ENCODE data around the gene PLPP1. TPM values are rescaled to one million over a fixed set of nuclear protein-coding genes. Genes with fewer than 3 reads are reported as not detected.

The PLPP1 gene
- total and polyA plus RNA-seq, 2 of the 8 experiments (the other 6 are each of a cell fraction or from before 2014, with no cell fraction given), result 43.7 to 91.3 TPM

- no peak overlapping the region for H4K5ac ChIP-seq (ENCODE audit: insufficient read length, low read depth, low read length)
- H3K18ac ChIP-seq (ENCODE audit: extremely low read depth, low read length), result no peak overlapping the region
- no peak overlapping the region for H2AFZ ChIP-seq (ENCODE audit: low read length)
- H2BK5ac ChIP-seq (ENCODE audit: low read depth, low read length), result no peak overlapping the region
- H3K14ac ChIP-seq (ENCODE audit: insufficient read length), result no peak overlapping the region
- TF ChIP-seq CHD2 (IDR thresholded peaks at IDR 0.05; ENCODE audit: low read length), result no peak
- peak; percentile 54; the same call in 1 of the 2 replicates for TF ChIP-seq E2F6 (IDR thresholded peaks at IDR 0.05)
- TF ChIP-seq SP2 (IDR thresholded peaks at IDR 0.05; ENCODE audit: low read length), result no peak
- peak in 1 of 2 experiments; percentile 10; a peak in 1 of 3 replicates for TF ChIP-seq POLR2A (IDR thresholded peaks at IDR 0.05; ENCODE audit: control extremely low read depth in 1 of 2, low read depth in 2 of 2, low read length in 2 of 2)
- TF ChIP-seq EZH2 (IDR thresholded peaks at IDR 0.05; ENCODE audit: low read depth, low read length, severe bottlenecking), result no peak
- TF ChIP-seq ATF3 (IDR thresholded peaks at IDR 0.05; ENCODE audit: insufficient read depth, low read depth, low read length), result no peak
- H4K91ac ChIP-seq (replicated peaks; ENCODE audit: insufficient read length, low read length), result no peak overlapping the region
- H3K56ac ChIP-seq (replicated peaks; ENCODE audit: insufficient read length, low read depth, low read length), result no peak overlapping the region
- no peak overlapping the region for H2AK5ac ChIP-seq (ENCODE audit: low read depth, low read length)
- FAIRE-seq, result no peak
- H2BK15ac ChIP-seq (ENCODE audit: low read length), result no peak overlapping the region
- ChIA-PET CTCF (ENCODE audit: partially characterized antibody) (interaction anchor here (0.6 to 4.0 kb wide), 5 partner anchors 10 to 339 kb away, joined by 3 to 14 read pairs (median 3); no protein-coding TSS in a partner anchor), POLR2A (ENCODE audit: partially characterized antibody) (no interaction called here)
- H3K9me3 ChIP-seq (ENCODE audit: insufficient read depth in 2 of 2, low read depth in 1 of 2, low read length in 1 of 2), result peaks cover 6 to 13% of the 10 kb centered on the region in 2 experiments; a peak in 3 of 4 replicates
- DNase-seq (ENCODE audit: low read depth in 1 of 2, low spot score in 2 of 2), result no peak
- H2BK20ac ChIP-seq (ENCODE audit: low read length), result no peak overlapping the region
- no peak overlapping the region for H3K4ac ChIP-seq (replicated peaks; ENCODE audit: insufficient read length, low read depth, low read length)
- H4K20me1 ChIP-seq (replicated peaks in 1 of 2; ENCODE audit: control insufficient read depth in 1 of 2, insufficient read depth in 2 of 2, low read length in 2 of 2), result no peaks in the 10 kb centered on the region
- H3K36me3 ChIP-seq (ENCODE audit: control insufficient read depth in 2 of 4, insufficient read depth in 4 of 4, low read length in 3 of 4), result peaks cover 0 to 72% (median 37%) of the 10 kb centered on the region in 4 experiments
- peaks cover 0 to 19% of the 10 kb centered on the region in 2 experiments; a peak in 2 of 4 replicates for H3K79me2 ChIP-seq (ENCODE audit: control insufficient read depth in 1 of 2, insufficient read depth in 2 of 2, low read length in 2 of 2)
- no peaks in the 10 kb centered on the region; a peak in 1 of 7 replicates for H3K4me1 ChIP-seq (replicated peaks in 1 of 4; ENCODE audit: control insufficient read depth in 3 of 4, insufficient read depth in 4 of 4, low read length in 3 of 4)
- H3K9ac ChIP-seq (replicated peaks in 1 of 4; ENCODE audit: extremely low read depth in 1 of 4, low read depth in 3 of 4, low read length in 3 of 4), result no peak overlapping the region
- peaks cover 7% of the 10 kb centered on the region for H3K79me1 ChIP-seq (ENCODE audit: low read depth, low read length)
- H2BK12ac ChIP-seq (ENCODE audit: low read depth, low read length), result no peak overlapping the region
- H2BK120ac ChIP-seq (replicated peaks; ENCODE audit: low read depth, low read length), result no peak overlapping the region
- no peaks in the 10 kb centered on the region for H3K23me2 ChIP-seq (ENCODE audit: low read depth, low read length)
- H3K4me3 ChIP-seq (ENCODE audit: extremely low read depth in 1 of 4, insufficient read depth in 2 of 4, low read depth in 3 of 4, low read length in 4 of 4), result no peak overlapping the region
- WGBS, 2 experiments (ENCODE audit: extremely low coverage in 1 of 2, insufficient coverage in 1 of 2, insufficient read length in 1 of 2, insufficient replicate concordance in 2 of 2, low coverage in 1 of 2, low lambda C conversion rate in 2 of 2, missing lambda C conversion rate in 1 of 2), result 54% methylated on average over 2 of the region's 2 CpGs; no CpG with 5 or more reads in 1 of the 2 experiments
- H4K8ac ChIP-seq (ENCODE audit: extremely low read depth, insufficient read depth, low read length), result no peak overlapping the region
- H3K27me3 ChIP-seq (replicated peaks in 1 of 4; ENCODE audit: control insufficient read depth in 3 of 4, extremely low read depth in 1 of 4, insufficient read depth in 3 of 4, low read length in 3 of 4), result no peaks in the 10 kb centered on the region
- no peak overlapping the region for H3K23ac ChIP-seq (ENCODE audit: insufficient read length)
- H3K27ac ChIP-seq (ENCODE audit: low read depth, low read length), result no peak overlapping the region
- H3K4me2 ChIP-seq (ENCODE audit: insufficient read depth in 1 of 2, low read depth in 2 of 2, low read length in 2 of 2), result no peak overlapping the region
Observed at GRCh38 chr5:55429221-55429612, 105.5 kb downstream of the PLPP1 start.

Data from H1 (cell line).